Activated CD8-positive, alpha-beta T cell treated with anti-CD3 and anti-CD28 coated beads, Interleukin-2, amount 10 ng/mL, durations not matched to agents 7 days and 5 days (primary cell): ENCODE data around the gene RANBP10. TPM values are rescaled to one million over a fixed set of nuclear protein-coding genes. Genes with fewer than 3 reads are reported as not detected.

Source experiments
- ATAC-seq: fragments of 150-1000 bp; cut with Tn5 transposase; one replicate; pipeline ENCODE4 v1.10.0; 2021; ENCODE audit warnings: moderate library complexity
- CTCF ChIA-PET: fragments of 350-600 bp; sonication (Branson Sonifier 250); formaldehyde crosslinking; loops from one replicate; lab custom pipeline; 2021; ENCODE audit warnings: antibody characterized with exemption; lab: Charles Lee
- POLR2A ChIA-PET: fragments of 350-600 bp; sonication (Branson Sonifier 250); formaldehyde crosslinking; loops from one replicate; lab custom pipeline; 2021; ENCODE audit warnings: antibody characterized with exemption; lab: Charles Lee
- DNase-seq: peaks from one replicate; pipeline ENCODE4 v3.0.0-alpha.2; 2020
- H3K27ac Mint-ChIP-seq: one replicate; pipeline ENCODE4 v1.8.0; 2021; ENCODE audit warnings: mild to moderate bottlenecking, mixed read lengths
- H3K27me3 Mint-ChIP-seq: one replicate; pipeline ENCODE4 v1.8.0; 2021; ENCODE audit warnings: low read depth, mixed read lengths
- H3K36me3 Mint-ChIP-seq: one replicate; pipeline ENCODE4 v1.8.0; 2021; ENCODE audit warnings: low read depth, mixed read lengths
- H3K4me1 Mint-ChIP-seq: one replicate; pipeline ENCODE4 v1.8.0; 2021; ENCODE audit warnings: low read depth, mixed read lengths
- H3K4me3 Mint-ChIP-seq: one replicate; pipeline ENCODE4 v1.8.0; 2021; ENCODE audit warnings: mild to moderate bottlenecking, mixed read lengths
- H3K9me3 Mint-ChIP-seq: one replicate; pipeline ENCODE4 v1.8.0; 2022; ENCODE audit warnings: mixed read lengths; ENCODE audit not compliant: insufficient read depth
- total RNA-seq, 2 experiments: library from RNA; stranded (reverse); gene quantifications; one replicate each; pipeline ENCODE4 v1.2.3, GENCODE V29; 2021

RANBP10 gene
- total RNA-seq, 2 experiments from 2014 or later: 25.9 to 30.5 TPM

DNA sequence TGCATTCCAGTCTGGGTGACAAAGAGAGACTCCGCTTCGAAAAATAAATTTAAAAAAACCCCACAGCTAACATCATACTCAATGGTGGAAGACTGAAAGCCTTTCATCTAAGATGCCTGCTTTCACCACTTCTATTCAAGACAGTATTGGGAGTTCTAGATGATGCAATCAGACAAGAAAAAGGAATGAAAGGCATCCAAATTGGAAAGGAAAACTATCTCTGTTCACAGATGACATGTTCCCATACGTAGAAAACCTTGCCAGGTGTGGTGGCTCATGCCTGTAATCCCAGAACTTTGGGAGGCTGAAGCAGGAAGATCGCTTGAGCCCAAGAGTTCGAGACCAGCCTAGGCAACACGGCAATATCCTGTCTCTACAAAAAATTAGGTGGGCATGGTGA, 31.1 kb downstream of the RANBP10 start:
- Mint-ChIP-seq H3K27ac (no peak overlapping the region), H3K27me3 (no peaks in the 10 kb centered on the region), H3K4me1 (peaks cover 10% of the 10 kb centered on the region), H3K36me3 (peaks cover 22% of the 10 kb centered on the region), H3K9me3 (no peaks in the 10 kb centered on the region), H3K4me3 (no peak overlapping the region)
- DNase-seq (no peak), ATAC-seq (no peak)
- CTCF ChIA-PET: no interaction called here
- POLR2A ChIA-PET: no interaction called here

DNA sequence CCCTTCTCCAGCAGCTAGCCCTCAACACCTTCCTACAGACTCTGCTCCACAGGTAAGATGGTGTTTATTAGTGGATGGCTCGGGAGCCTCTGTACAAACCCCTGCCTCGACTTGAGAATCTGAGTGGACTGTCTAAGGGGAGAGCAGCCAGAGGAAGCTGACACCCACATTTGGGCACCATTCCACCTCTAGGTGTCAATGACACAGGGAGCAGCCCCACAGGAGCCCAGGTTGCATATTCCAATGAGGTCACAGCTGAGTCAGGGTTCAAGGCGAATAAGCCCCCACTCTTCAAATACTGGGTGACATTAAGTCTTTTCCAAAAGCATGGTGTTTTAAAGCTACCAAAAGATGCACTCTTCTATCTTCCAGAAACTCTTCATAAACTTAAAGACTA, 31.9 kb downstream of the RANBP10 start:
- peaks cover 4% of the 10 kb centered on the region for H3K4me1 Mint-ChIP-seq
- ChIA-PET CTCF (interaction anchor here (1.1 kb wide), 1 partner anchor 253 kb away, joined by 3 read pairs; no protein-coding TSS in a partner anchor), POLR2A (no interaction called here)
- H3K4me3 Mint-ChIP-seq: no peak overlapping the region
- H3K36me3 Mint-ChIP-seq: peaks cover 21% of the 10 kb centered on the region
- DNase-seq: no peak
- no peak overlapping the region for H3K27ac Mint-ChIP-seq
- ATAC-seq: no peak
- H3K27me3 Mint-ChIP-seq: no peaks in the 10 kb centered on the region
- H3K9me3 Mint-ChIP-seq: no peaks in the 10 kb centered on the region

DNA sequence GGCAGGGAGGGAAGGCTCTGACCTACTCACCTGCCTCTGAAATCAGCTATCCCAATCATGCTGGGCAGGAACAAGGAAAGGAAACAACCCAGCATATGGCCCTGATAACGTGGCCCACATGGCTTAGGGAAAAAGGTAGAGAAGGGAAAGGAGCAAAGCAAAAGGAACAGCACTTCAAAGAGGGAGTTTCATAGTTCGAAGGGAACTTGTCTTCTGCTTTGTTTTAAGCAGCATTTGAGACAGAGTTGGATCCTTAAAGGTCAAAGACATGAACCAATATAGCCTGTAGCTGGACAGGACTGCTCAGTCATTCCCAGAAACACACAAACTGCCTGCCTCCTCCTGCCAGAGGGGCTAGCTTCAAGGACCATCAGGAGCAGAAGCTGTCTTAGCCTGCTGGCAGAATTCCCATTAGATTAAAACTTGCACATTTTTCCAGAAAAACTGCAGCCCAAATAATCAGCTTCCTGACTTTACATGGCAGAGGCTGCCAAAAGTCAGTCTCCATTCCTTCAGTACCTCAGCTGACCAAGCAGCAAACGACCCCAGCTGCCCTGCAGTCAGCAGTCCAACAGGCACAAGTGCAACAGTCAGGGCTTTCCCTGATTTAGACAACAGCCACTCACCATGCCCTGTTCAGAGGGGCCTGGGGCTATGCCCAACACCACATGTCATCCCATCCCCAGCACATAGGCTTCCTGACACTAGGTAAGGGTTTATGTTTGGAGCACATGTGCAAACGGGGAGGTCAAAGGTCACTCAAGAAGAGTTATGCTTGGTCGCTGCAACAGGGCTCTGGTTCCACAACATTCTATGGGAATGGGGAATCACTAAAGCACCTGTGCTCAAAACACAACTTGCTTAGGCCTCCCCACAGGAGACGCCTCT, 32.5 kb downstream of the RANBP10 start:
- H3K9me3 Mint-ChIP-seq: no peaks in the 10 kb centered on the region
- ChIA-PET POLR2A (no interaction called here), CTCF (interaction anchor here (1.1 to 1.5 kb wide), 2 partner anchors 43 to 253 kb away, joined by 3 to 6 read pairs; no protein-coding TSS in a partner anchor)
- H3K27me3 Mint-ChIP-seq: no peaks in the 10 kb centered on the region
- DNase-seq: no peak
- peak overlapping the region; percentile 8 for H3K27ac Mint-ChIP-seq
- H3K4me1 Mint-ChIP-seq: no peaks in the 10 kb centered on the region
- ATAC-seq: no peak
- H3K4me3 Mint-ChIP-seq: no peak overlapping the region
- H3K36me3 Mint-ChIP-seq: peaks cover 21% of the 10 kb centered on the region

DNA sequence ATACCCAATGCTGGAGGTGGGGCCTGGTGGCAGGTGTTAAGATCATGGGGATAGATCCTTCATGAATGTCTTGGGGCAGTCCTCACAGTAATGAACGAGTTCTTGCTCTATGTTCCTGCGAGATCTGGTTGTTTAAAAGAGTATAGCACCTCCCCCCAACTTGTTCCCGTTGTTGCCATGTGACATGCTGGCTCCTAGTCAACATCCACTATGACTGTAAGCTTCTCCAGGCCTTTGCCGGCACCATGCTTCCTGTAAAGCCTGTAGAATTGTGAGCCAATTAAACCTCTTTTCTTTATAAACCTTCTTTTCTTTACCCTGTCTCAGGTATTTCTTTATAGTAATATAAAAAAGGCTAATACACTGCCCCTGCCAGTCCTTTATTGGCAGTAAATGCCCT, 33.3 kb downstream of the RANBP10 start:
- Mint-ChIP-seq H3K9me3 (no peaks in the 10 kb centered on the region), H3K4me1 (no peaks in the 10 kb centered on the region), H3K27me3 (no peaks in the 10 kb centered on the region), H3K36me3 (peaks cover 21% of the 10 kb centered on the region), H3K4me3 (no peak overlapping the region), H3K27ac (peak overlapping the region; percentile 8)
- ATAC-seq (no peak), DNase-seq (no peak)
- ChIA-PET POLR2A (no interaction called here), CTCF (interaction anchor here (1.2 to 1.5 kb wide), 2 partner anchors 43 to 252 kb away, joined by 4 to 6 read pairs; no protein-coding TSS in a partner anchor)

DNA sequence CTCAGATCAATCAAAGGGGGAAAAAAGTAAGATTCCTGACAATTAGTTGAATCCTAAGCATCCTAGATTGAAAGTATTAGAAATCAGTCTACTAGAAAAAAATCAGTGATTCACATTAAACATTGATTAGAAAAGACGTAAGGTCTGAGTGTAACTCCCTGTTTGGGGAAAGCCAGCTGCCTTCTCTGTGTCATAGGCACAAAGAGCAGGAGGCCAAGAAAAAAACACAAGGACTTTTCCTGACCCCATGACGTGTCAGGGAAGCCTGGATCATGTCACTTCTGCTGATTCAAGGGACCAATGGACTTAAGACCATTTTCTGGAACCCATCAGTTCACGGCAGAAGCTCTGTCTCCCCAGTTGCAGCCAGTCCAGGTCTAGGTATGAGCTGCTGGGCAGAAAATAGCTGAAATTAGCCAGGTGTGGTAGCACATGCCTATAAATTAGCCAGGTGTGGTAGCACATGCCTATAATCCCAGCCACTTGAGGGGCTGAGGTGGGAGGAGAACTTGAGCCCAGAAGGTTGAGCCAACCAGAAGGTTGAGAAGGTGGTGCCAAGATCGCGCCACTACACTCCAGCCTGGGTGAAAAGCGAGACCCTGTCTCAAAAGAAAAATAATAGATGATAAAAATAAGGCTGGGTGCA, 35.9 kb downstream of the RANBP10 start:
- H3K27me3 Mint-ChIP-seq: no peaks in the 10 kb centered on the region
- DNase-seq (no peak), ATAC-seq (no peak)
- H3K36me3 Mint-ChIP-seq: peaks cover 21% of the 10 kb centered on the region
- H3K4me3 Mint-ChIP-seq: no peak overlapping the region
- H3K27ac Mint-ChIP-seq: no peak overlapping the region
- H3K9me3 Mint-ChIP-seq: no peaks in the 10 kb centered on the region
- POLR2A ChIA-PET: no interaction called here
- CTCF ChIA-PET: interaction anchor here (1.2 to 1.5 kb wide), 3 partner anchors 10 to 113 kb away, joined by 4 read pairs; no protein-coding TSS in a partner anchor
- H3K4me1 Mint-ChIP-seq: no peaks in the 10 kb centered on the region

DNA sequence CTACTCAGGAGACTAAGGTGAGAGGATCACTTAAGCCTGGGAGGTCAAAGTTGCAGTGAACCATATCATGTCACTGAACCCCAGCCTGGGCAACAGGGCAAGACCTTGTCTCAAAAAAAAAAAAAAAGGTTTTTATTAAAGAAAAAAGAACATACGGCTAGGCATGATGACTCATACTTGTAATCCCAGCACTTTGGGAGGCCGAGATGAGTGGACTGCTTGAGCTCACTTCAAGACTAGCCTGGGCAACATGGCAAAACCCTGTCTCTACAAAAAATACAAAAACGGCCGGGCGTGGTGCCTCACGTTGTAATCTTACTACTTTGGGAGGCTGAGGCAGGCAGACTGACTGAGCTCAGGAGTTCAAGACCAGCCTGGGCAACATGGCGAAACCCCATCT, 38.4 kb downstream of the RANBP10 start:
- Mint-ChIP-seq H3K36me3 (peaks cover 17% of the 10 kb centered on the region), H3K4me1 (no peaks in the 10 kb centered on the region), H3K27me3 (no peaks in the 10 kb centered on the region), H3K4me3 (no peak overlapping the region), H3K9me3 (no peaks in the 10 kb centered on the region), H3K27ac (no peak overlapping the region)
- ATAC-seq (no peak), DNase-seq (no peak)
- CTCF ChIA-PET: interaction anchor here (0.6 to 1.1 kb wide), 2 partner anchors 48 to 49 kb away, joined by 3 read pairs; no protein-coding TSS in a partner anchor
- POLR2A ChIA-PET: no interaction called here

DNA sequence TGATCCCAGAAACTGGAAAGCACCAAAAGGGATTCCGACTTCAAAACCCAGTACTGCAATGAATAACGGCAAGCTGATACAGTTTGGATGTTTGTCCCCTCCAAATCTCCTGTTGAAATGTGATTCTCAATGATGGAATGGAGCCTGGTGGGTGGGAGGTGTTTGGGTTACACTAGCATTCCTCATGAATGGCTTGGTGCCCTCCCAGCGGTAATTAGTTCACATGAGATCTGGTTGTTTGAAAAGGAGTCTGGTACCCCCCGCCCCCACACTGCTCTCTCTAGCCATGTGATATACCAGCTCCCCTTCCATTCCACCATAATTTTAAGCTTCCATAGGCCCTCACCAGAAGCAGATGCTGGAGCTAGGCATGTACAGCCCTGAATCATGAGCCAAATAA, 40.1 kb downstream of the RANBP10 start:
- peaks cover 6% of the 10 kb centered on the region for H3K36me3 Mint-ChIP-seq
- ATAC-seq (no peak), DNase-seq (no peak)
- no peaks in the 10 kb centered on the region for H3K27me3 Mint-ChIP-seq
- H3K4me1 Mint-ChIP-seq: peaks cover under 1% of the 10 kb centered on the region
- CTCF ChIA-PET: no interaction called here
- no peak overlapping the region for H3K4me3 Mint-ChIP-seq
- H3K9me3 Mint-ChIP-seq: no peaks in the 10 kb centered on the region
- no peak overlapping the region for H3K27ac Mint-ChIP-seq
- POLR2A ChIA-PET: interaction anchor here (0.6 to 0.7 kb wide), 2 partner anchors 40 to 278 kb away, joined by 3 read pairs; partner anchors contain the start of genes RANBP10 and TSNAXIP1

DNA sequence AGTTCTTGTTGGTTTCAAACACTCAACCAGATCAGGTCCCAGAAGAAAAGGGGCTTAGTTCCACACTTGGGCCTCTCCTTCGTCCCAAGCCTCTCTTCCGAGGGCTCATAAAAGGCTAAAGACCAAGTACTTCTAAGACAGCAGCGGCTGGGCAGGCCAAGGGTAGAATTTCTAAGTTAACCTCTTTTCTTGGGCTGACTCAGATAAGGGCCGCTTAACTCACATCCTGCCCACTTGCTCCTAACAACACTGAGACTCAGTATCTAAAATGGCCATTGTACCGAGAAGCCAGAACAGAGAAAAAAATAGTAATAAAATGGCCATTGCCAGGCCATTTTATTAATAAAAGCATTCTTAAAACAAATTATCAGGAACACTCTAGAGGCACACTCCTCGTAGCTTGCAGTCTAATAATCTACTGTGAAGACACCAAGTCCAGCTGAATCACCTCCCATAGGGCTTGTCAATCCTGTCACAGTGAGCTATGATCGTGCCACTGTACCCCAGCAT, 42.1 kb downstream of the RANBP10 start:
- peaks cover 14% of the 10 kb centered on the region for H3K4me1 Mint-ChIP-seq
- no peak overlapping the region for H3K4me3 Mint-ChIP-seq
- peaks cover 3% of the 10 kb centered on the region for H3K36me3 Mint-ChIP-seq
- DNase-seq: no peak
- POLR2A ChIA-PET: no interaction called here
- no peaks in the 10 kb centered on the region for H3K9me3 Mint-ChIP-seq
- ATAC-seq: no peak
- H3K27me3 Mint-ChIP-seq: no peaks in the 10 kb centered on the region
- H3K27ac Mint-ChIP-seq: no peak overlapping the region
- CTCF ChIA-PET: no interaction called here

DNA sequence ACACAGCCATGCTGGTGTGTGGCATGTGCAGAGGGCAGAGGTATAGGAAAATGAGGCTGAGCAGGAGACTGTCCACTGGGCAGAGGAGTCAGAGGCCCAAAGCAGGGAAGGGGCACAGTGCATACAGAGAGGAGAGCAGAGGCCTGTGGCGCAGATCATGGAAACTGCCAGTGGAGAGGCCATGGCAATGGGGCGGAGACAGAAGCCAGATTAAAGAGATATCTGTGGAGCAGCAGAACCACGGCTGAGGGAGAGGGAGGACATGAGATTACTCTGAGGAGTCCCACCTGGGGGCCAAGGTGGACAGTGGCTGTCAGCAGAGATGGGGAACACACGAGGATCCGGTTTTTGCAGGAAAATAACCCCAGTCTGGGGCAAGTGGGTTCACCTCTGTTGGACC, 43.3 kb downstream of the RANBP10 start:
- Mint-ChIP-seq H3K27ac (no peak overlapping the region), H3K9me3 (no peaks in the 10 kb centered on the region), H3K4me1 (peaks cover 14% of the 10 kb centered on the region), H3K4me3 (no peak overlapping the region), H3K27me3 (no peaks in the 10 kb centered on the region), H3K36me3 (peaks cover 6% of the 10 kb centered on the region)
- DNase-seq (no peak), ATAC-seq (no peak)
- POLR2A ChIA-PET: no interaction called here
- CTCF ChIA-PET: no interaction called here

DNA sequence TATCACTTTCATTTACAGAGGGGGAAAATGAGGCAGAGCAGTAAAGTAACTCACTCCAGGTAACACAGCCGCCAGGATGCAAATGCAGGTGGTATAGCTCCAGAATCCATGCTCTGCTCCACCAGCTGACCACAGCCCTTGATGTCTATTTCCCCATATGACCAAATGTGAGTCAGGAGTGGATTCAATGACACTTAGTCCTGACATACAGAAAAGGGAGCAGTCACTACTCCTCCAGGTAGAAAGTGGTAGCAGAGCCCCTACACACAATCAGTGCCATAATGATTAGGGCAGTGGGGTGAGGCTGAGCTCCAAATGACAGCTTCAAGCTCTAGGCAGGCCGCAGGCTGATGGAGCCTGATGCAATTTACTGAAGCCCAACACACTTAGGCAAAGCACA, 44.0 kb downstream of the RANBP10 start:
- H3K4me3 Mint-ChIP-seq: no peak overlapping the region
- ChIA-PET CTCF (no interaction called here), POLR2A (no interaction called here)
- DNase-seq (no peak), ATAC-seq (no peak)
- H3K4me1 Mint-ChIP-seq: peaks cover 14% of the 10 kb centered on the region
- H3K27ac Mint-ChIP-seq: no peak overlapping the region
- no peaks in the 10 kb centered on the region for H3K27me3 Mint-ChIP-seq
- peaks cover 6% of the 10 kb centered on the region for H3K36me3 Mint-ChIP-seq
- no peaks in the 10 kb centered on the region for H3K9me3 Mint-ChIP-seq

DNA sequence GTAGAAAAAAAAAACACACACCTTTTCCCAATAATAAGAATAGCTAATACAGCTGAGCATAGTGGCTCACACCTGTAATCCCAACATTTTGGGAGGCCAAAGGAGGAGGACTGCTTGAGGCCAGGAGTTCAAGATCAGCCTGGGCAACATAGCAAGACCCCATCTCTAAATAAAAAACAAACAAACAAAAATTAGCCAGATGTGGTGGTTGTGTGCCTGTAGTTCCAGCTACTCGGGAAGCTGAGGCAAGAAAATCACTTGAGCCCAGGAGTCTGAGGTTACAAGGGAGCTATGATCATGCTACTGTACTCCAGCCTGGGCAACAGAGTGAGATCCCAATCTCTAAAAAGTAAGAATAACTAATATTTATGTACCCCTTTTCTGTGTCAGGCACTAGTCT, 44.4 kb downstream of the RANBP10 start:
- ATAC-seq: no peak
- peaks cover 6% of the 10 kb centered on the region for H3K36me3 Mint-ChIP-seq
- no peaks in the 10 kb centered on the region for H3K9me3 Mint-ChIP-seq
- H3K27ac Mint-ChIP-seq: no peak overlapping the region
- peaks cover 14% of the 10 kb centered on the region for H3K4me1 Mint-ChIP-seq
- H3K4me3 Mint-ChIP-seq: no peak overlapping the region
- H3K27me3 Mint-ChIP-seq: no peaks in the 10 kb centered on the region
- POLR2A ChIA-PET: no interaction called here
- CTCF ChIA-PET: no interaction called here
- DNase-seq: no peak

DNA sequence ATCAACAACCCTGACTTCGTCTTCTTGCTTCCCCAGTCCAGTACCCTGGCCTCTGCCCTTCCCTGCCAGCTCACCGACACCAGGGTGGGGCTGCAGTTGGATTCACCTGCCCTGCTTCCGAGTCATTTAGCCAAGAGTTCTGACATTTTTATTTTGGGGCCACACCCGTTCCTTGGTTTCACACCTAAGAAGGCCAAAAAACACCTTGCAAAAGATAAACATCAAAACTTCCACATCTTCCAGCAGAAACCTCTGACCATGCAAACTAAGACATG, 45.5 kb downstream of the RANBP10 start:
- CTCF ChIA-PET: interaction anchor here (0.7 to 1.6 kb wide), 4 partner anchors 9 to 152 kb away, joined by 3 to 7 read pairs (median 4); no protein-coding TSS in a partner anchor
- DNase-seq (no peak), ATAC-seq (no peak)
- no peaks in the 10 kb centered on the region for H3K27me3 Mint-ChIP-seq
- no peaks in the 10 kb centered on the region for H3K9me3 Mint-ChIP-seq
- peak overlapping the region; percentile 34 for H3K27ac Mint-ChIP-seq
- peaks cover 6% of the 10 kb centered on the region for H3K36me3 Mint-ChIP-seq
- H3K4me1 Mint-ChIP-seq: peaks cover 14% of the 10 kb centered on the region
- no peak overlapping the region for H3K4me3 Mint-ChIP-seq
- POLR2A ChIA-PET: no interaction called here
